Keratinocyte (primary cell): Measurements from ENCODE around the gene DIDO1. TPM values are rescaled to one million over a fixed set of nuclear protein-coding genes. Genes with fewer than 3 reads are reported as not detected.
"Not testable (repeated sequence)": the region's sequence is repeated elsewhere in the genome, so short reads cannot be mapped to it uniquely, and the experiment has no call there.

ENCODE experiments used
- DNase-seq: peaks from one replicate; pipeline ENCODE4 v3.0.0-alpha.2; 2011; ENCODE audit warnings: low read depth, missing footprints, low spot score
- FAIRE-seq: peaks from 2 replicates; lab custom pipeline; 2011; peaks lifted over from hg19 to GRCh38; lab: Jason Lieb, UNC
- H2AFZ ChIP-seq: 2 replicates; pipeline ENCODE4 v1.6.0; 2012; ENCODE audit warnings: low read length, control low read depth, inconsistent platforms; ENCODE audit not compliant: control insufficient read depth
- H3K27ac ChIP-seq: 2 replicates; pipeline ENCODE4 v1.5.1; 2011; ENCODE audit warnings: low read length; ENCODE audit not compliant: control insufficient read depth, insufficient read depth
- H3K27me3 ChIP-seq: 3 replicates; pipeline ENCODE4 v1.6.0; 2011; ENCODE audit warnings: low read length; ENCODE audit not compliant: control insufficient read depth, insufficient read depth; ENCODE audit errors: extremely low read depth
- H3K36me3 ChIP-seq, 2 experiments: 2 replicates in 1 of 2; 3 replicates in 1 of 2; pipeline ENCODE4 v1.5.1; 2011; ENCODE audit warnings: low read length in 2 of 2, mild to moderate bottlenecking in 1 of 2; ENCODE audit not compliant: control insufficient read depth in 2 of 2, insufficient read depth in 2 of 2; ENCODE audit errors: extremely low read depth in 1 of 2
- H3K4me1 ChIP-seq: 3 replicates; pipeline ENCODE4 v1.5.1; 2011; ENCODE audit warnings: low read length; ENCODE audit not compliant: control insufficient read depth, insufficient read depth; ENCODE audit errors: extremely low read depth
- H3K4me2 ChIP-seq: 3 replicates; pipeline ENCODE4 v1.6.0; 2011; ENCODE audit warnings: low read depth, low read length; ENCODE audit not compliant: control insufficient read depth, insufficient read depth; ENCODE audit errors: extremely low read depth
- H3K4me3 ChIP-seq, 3 experiments: fragments of 200-600 bp in 1 of 3; sonication (generic) in 1 of 3; 2 replicates in 2 of 3; 3 replicates in 1 of 3; pipeline ENCODE4 v1.5.1; 2011 to 2016; ENCODE audit warnings: low read length in 3 of 3, mild to moderate bottlenecking in 3 of 3, control low read depth in 2 of 3, inconsistent platforms in 1 of 3, low read depth in 1 of 3, mixed read lengths in 1 of 3, mixed run types in 1 of 3, moderate library complexity in 1 of 3; ENCODE audit not compliant: control insufficient read depth in 2 of 3, insufficient read depth in 2 of 3; ENCODE audit errors: extremely low read depth in 1 of 3
- H3K79me2 ChIP-seq: 2 replicates; pipeline ENCODE4 v1.6.0; 2012; ENCODE audit warnings: low read length; ENCODE audit not compliant: control insufficient read depth, insufficient read depth
- H3K9ac ChIP-seq: 3 replicates; pipeline ENCODE4 v1.6.0; 2011; ENCODE audit warnings: low read length; ENCODE audit not compliant: control insufficient read depth, insufficient read depth; ENCODE audit errors: extremely low read depth
- H3K9me1 ChIP-seq: 3 replicates; pipeline ENCODE4 v1.6.0; 2011; ENCODE audit warnings: low read length; ENCODE audit not compliant: control insufficient read depth, insufficient read depth; ENCODE audit errors: extremely low read depth
- H3K9me3 ChIP-seq: 2 replicates; pipeline ENCODE4 v1.5.1; 2012; ENCODE audit warnings: low read depth, low read length; ENCODE audit not compliant: control insufficient read depth
- H4K20me1 ChIP-seq: 3 replicates; pipeline ENCODE4 v1.6.0; 2011; ENCODE audit warnings: low read length; ENCODE audit not compliant: control insufficient read depth, insufficient read depth; ENCODE audit errors: extremely low read depth
- CTCF ChIP-seq, 3 experiments: IDR thresholded peaks in 1 of 3; conservative IDR thresholded peaks in 1 of 3; optimal IDR thresholded peaks in 1 of 3; 2 replicates in 2 of 3; 3 replicates in 1 of 3; pipeline versions ENCODE3 to v1.5.1; 2011; ENCODE audit warnings: low read length in 3 of 3, mild to moderate bottlenecking in 3 of 3, moderate library complexity in 2 of 3, control low read depth in 1 of 3, inconsistent platforms in 1 of 3; ENCODE audit not compliant: insufficient read depth in 2 of 3; ENCODE audit errors: extremely low read depth in 1 of 3
- EZH2 ChIP-seq: IDR thresholded peaks from one replicate; pipeline ENCODE4 v1.6.1; 2012; ENCODE audit warnings: inconsistent platforms, mild to moderate bottlenecking, low read length, moderate library complexity
- dilution Hi-C: fragments of 300-500 bp; cut with MboI; formaldehyde crosslinking; loops from one replicate; pipeline ENCODE4 v1.7.0; 2020; ENCODE audit warnings: low sequenced_read_pairs; ENCODE audit not compliant: extremely low pct_ligation_motif_present
- polyA plus RNA-seq, 5 experiments: library from polyadenylated mRNA; depleted of rRNA in 3 of 5; stranded (reverse) in 3 of 5; stranded (forward) in 1 of 5; unstranded in 1 of 5; fragments of >200 nt; gene quantifications; 1 replicate in 1 of 5; 2 replicates in 3 of 5; 3 replicates in 1 of 5; pipeline versions ENCODE4 v1.2.1 to v1.2.3, GENCODE V29; 2011 to 2012; ENCODE audit warnings: missing spikeins in 2 of 5, low read depth in 1 of 5, low replicate concordance in 1 of 5

Gene DIDO1
- polyA plus RNA-seq, 1 donor (not counting 4 experiments of a cell fraction or from before 2014, with no cell fraction given), result 14.2 TPM

GRCh38 chr20:62855120-62855519, 71.2 kb downstream of the DIDO1 start:
- Histone ChIP-seq H3K27me3 (no peaks in the 10 kb centered on the region), H3K4me3 (no peak overlapping the region), H3K4me1 (peaks cover 25% of the 10 kb centered on the region), H3K36me3 (peaks cover 17 to 26% of the 10 kb centered on the region in 2 experiments), H3K9me1 (no peaks in the 10 kb centered on the region), H4K20me1 (peaks cover 6% of the 10 kb centered on the region), H3K9ac (no peak overlapping the region), H2AFZ (no peak overlapping the region), H3K79me2 (peaks cover 38% of the 10 kb centered on the region), H3K4me2 (no peak overlapping the region), H3K9me3 (no peaks in the 10 kb centered on the region), H3K27ac (no peak overlapping the region)
- FAIRE-seq (no peak), DNase-seq (no peak)
- no peak for TF ChIP-seq EZH2
- no peak for TF ChIP-seq CTCF (optimal IDR thresholded peaks at IDR 0.05 in 1 of 3, IDR thresholded peaks at IDR 0.05 in 1 of 3, conservative IDR thresholded peaks at IDR 0.05 in 1 of 3; ENCODE audit: extremely low read depth in 1 of 3, insufficient read depth in 2 of 3, low read length in 3 of 3)
- dilution Hi-C loops, result no loop called here

GRCh38 chr20:62854121-62854520, 72.2 kb downstream of the DIDO1 start:
- Histone ChIP-seq H3K4me2 (no peak overlapping the region), H3K9me3 (no peaks in the 10 kb centered on the region), H2AFZ (no peak overlapping the region), H3K9me1 (no peaks in the 10 kb centered on the region), H3K4me1 (peaks cover 16% of the 10 kb centered on the region), H3K79me2 (peaks cover 28% of the 10 kb centered on the region), H4K20me1 (peaks cover 3% of the 10 kb centered on the region), H3K4me3 (no peak overlapping the region), H3K9ac (no peak overlapping the region), H3K36me3 (peaks cover 17 to 22% of the 10 kb centered on the region in 2 experiments), H3K27me3 (no peaks in the 10 kb centered on the region), H3K27ac (no peak overlapping the region)
- DNase-seq (no peak), FAIRE-seq (no peak)
- dilution Hi-C loops, result no loop called here
- TF ChIP-seq EZH2, result no peak
- TF ChIP-seq CTCF (optimal IDR thresholded peaks at IDR 0.05 in 1 of 3, IDR thresholded peaks at IDR 0.05 in 1 of 3, conservative IDR thresholded peaks at IDR 0.05 in 1 of 3; ENCODE audit: extremely low read depth in 1 of 3, insufficient read depth in 2 of 3, low read length in 3 of 3), result no peak

- H3K4me3 ChIP-seq, H3K27ac ChIP-seq, H3K9me3 ChIP-seq, H2AFZ ChIP-seq, H3K9me1 ChIP-seq, dilution Hi-C loops, H4K20me1 ChIP-seq, H3K27me3 ChIP-seq, H3K4me2 ChIP-seq, DNase-seq, FAIRE-seq, H3K9ac ChIP-seq: not testable (repeated sequence)
- peaks cover 21% of the 10 kb centered on the region for H3K79me2 ChIP-seq
- H3K4me1 ChIP-seq, result peaks cover 14% of the 10 kb centered on the region
- H3K36me3 ChIP-seq, result peaks cover 19 to 21% of the 10 kb centered on the region in 2 experiments
These were observed 73.0 kb downstream of the DIDO1 start for GRCh38 chr20:62853304-62853703.
